ENCODE results near the gene LKAAEAR1. TPM values are rescaled to one million over a fixed set of nuclear protein-coding genes. Genes with fewer than 3 reads are reported as not detected.
A peak's percentile ranks its signal among the peaks of the same experiment; 100 is the strongest.

Gene LKAAEAR1
- total RNA-seq, 2 experiments from 2014 or later = not detected

DNA sequence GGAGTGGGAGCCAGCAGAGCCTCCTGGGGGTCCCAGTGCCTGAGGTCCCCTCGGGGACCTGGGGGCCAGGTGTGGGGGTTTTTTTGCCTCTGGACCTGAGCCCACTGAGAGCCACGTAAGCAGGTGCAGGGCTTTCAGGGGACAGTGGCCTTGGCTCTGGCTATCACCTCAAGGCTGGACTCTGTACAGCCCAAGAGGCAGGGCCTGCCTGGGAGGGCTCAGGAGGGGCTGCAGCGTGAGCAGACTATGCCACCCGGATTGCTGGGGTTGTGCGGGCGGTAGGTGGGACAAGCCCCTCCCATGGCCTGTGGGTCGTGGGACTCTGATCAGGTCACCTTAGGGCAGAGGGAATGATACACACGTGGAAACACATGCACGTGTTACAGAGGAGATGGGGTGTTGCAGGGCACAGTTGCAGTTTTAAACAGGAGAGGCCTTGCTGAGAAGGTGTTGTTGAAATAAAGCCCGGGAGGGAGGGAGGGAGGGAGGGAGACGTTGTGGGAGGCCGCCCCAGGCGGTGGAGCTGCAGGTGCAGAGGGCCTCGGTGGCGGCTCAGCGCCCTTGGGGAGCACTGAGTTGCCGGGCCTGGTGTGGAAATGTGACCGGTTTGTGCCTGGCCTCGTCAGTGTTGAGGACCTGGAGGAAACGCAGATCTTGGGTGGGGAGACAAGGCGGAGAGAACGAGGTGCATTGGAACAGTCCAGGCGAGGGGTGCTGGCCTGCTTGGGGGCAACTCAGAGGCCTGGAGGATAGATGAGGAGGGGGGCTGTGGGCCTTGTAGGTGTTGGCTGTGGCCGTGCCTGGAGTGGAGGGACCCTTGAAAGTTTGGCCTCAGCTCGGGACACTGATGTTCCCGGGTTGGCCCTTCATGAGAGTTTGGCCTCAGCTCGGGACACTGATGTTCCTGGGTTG is 18.9 kb downstream of the LKAAEAR1 start:
- H3K27ac ChIP-seq (ENCODE audit: low read depth, low read length, poor library complexity, severe bottlenecking) = peak overlapping the region; percentile 22
- no peaks in the 10 kb centered on the region for H3K79me2 ChIP-seq (ENCODE audit: insufficient read depth, low read depth, low read length)
- H2AFZ ChIP-seq (ENCODE audit: low read length) = no peak overlapping the region
- intact Hi-C loops (cut with micrococcal nuclease; ENCODE audit: unreplicated experiment) = no loop called here
- peak overlapping the region; percentile 16 for H3K4me3 ChIP-seq (ENCODE audit: low read depth, low read length, poor library complexity, severe bottlenecking)
- H3K4me2 ChIP-seq (ENCODE audit: low read length) = peak overlapping the region; percentile 41
- BruUV-seq (replicated peaks) = no TSS peak
- no peaks in the 10 kb centered on the region for H3K9me3 ChIP-seq (ENCODE audit: low read length)
- TF ChIP-seq EZH2phosphoT487 (IDR thresholded peaks at IDR 0.05; ENCODE audit: borderline replicate concordance, low read depth, low read length) = no peak
- TF ChIP-seq, protein P1, sequence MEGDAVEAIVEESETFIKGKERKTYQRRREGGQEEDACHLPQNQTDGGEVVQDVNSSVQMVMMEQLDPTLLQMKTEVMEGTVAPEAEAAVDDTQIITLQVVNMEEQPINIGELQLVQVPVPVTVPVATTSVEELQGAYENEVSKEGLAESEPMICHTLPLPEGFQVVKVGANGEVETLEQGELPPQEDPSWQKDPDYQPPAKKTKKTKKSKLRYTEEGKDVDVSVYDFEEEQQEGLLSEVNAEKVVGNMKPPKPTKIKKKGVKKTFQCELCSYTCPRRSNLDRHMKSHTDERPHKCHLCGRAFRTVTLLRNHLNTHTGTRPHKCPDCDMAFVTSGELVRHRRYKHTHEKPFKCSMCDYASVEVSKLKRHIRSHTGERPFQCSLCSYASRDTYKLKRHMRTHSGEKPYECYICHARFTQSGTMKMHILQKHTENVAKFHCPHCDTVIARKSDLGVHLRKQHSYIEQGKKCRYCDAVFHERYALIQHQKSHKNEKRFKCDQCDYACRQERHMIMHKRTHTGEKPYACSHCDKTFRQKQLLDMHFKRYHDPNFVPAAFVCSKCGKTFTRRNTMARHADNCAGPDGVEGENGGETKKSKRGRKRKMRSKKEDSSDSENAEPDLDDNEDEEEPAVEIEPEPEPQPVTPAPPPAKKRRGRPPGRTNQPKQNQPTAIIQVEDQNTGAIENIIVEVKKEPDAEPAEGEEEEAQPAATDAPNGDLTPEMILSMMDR (conservative IDR thresholded peaks at IDR 0.05; ENCODE audit: low read length) = no peak
- H4K20me1 ChIP-seq (ENCODE audit: insufficient read depth, low read length) = no peaks in the 10 kb centered on the region
- peak; percentile 70 for DNase-seq (ENCODE audit: low spot score)
- no peaks in the 10 kb centered on the region for H3K9me2 ChIP-seq (ENCODE audit: insufficient read depth, low read length)
- ChIA-PET CTCF (ENCODE audit: unreplicated experiment) (no interaction called here), POLR2A (interaction anchor here (1.3 kb wide), 1 partner anchor 12 kb away, joined by 3 read pairs; no protein-coding TSS in a partner anchor)
- peaks cover 36% of the 10 kb centered on the region for H3K4me1 ChIP-seq (ENCODE audit: insufficient read depth, low read length, poor library complexity, severe bottlenecking)
- no peaks in the 10 kb centered on the region for H3K36me3 ChIP-seq (ENCODE audit: insufficient read depth, low read length)

DNA sequence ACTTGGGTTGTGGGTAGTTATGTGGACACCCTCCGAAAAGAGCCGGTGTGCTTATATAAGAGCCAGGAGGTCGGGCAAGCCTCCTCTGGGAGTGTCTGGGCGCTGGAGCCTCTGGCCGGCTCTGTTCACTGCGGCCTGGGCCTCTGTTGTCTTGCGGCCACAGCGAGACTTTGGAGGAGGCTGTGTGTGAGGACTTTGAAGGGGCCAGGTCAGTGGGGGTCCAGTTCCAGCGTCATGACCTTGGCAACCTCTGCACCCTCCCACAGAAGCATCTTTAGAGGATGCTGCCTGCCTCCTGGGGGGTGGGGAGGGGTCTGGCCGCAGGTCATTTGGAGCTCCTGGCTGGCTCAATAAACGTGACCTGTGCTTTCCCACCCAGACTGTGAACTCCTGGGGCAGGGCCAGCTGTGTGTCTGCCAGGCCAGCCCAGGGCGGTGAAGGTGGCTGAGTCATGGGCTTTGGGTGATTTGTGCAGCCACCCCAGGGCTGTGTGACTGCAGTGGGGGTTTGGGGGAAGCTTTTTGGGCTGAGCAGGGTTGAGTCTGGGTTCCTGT is 20.0 kb downstream of the LKAAEAR1 start:
- H3K79me2 ChIP-seq (ENCODE audit: insufficient read depth, low read depth, low read length) = no peaks in the 10 kb centered on the region
- no peak for TF ChIP-seq EZH2phosphoT487 (IDR thresholded peaks at IDR 0.05; ENCODE audit: borderline replicate concordance, low read depth, low read length)
- H3K4me3 ChIP-seq (ENCODE audit: low read depth, low read length, poor library complexity, severe bottlenecking) = peak overlapping the region; percentile 86
- H3K36me3 ChIP-seq (ENCODE audit: insufficient read depth, low read length) = no peaks in the 10 kb centered on the region
- H3K4me1 ChIP-seq (ENCODE audit: insufficient read depth, low read length, poor library complexity, severe bottlenecking) = peaks cover 36% of the 10 kb centered on the region
- CTCF ChIA-PET (ENCODE audit: unreplicated experiment) = no interaction called here
- no peaks in the 10 kb centered on the region for H3K9me3 ChIP-seq (ENCODE audit: low read length)
- no peaks in the 10 kb centered on the region for H4K20me1 ChIP-seq (ENCODE audit: insufficient read depth, low read length)
- H3K27ac ChIP-seq (ENCODE audit: low read depth, low read length, poor library complexity, severe bottlenecking) = no peak overlapping the region
- BruUV-seq (replicated peaks) = no TSS peak
- no peaks in the 10 kb centered on the region for H3K9me2 ChIP-seq (ENCODE audit: insufficient read depth, low read length)
- POLR2A ChIA-PET = no interaction called here
- H2AFZ ChIP-seq (ENCODE audit: low read length) = no peak overlapping the region
- DNase-seq (ENCODE audit: low spot score) = no peak
- peak overlapping the region; percentile 73 for H3K4me2 ChIP-seq (ENCODE audit: low read length)
- intact Hi-C loops (cut with micrococcal nuclease; ENCODE audit: unreplicated experiment) = no loop called here

DNA sequence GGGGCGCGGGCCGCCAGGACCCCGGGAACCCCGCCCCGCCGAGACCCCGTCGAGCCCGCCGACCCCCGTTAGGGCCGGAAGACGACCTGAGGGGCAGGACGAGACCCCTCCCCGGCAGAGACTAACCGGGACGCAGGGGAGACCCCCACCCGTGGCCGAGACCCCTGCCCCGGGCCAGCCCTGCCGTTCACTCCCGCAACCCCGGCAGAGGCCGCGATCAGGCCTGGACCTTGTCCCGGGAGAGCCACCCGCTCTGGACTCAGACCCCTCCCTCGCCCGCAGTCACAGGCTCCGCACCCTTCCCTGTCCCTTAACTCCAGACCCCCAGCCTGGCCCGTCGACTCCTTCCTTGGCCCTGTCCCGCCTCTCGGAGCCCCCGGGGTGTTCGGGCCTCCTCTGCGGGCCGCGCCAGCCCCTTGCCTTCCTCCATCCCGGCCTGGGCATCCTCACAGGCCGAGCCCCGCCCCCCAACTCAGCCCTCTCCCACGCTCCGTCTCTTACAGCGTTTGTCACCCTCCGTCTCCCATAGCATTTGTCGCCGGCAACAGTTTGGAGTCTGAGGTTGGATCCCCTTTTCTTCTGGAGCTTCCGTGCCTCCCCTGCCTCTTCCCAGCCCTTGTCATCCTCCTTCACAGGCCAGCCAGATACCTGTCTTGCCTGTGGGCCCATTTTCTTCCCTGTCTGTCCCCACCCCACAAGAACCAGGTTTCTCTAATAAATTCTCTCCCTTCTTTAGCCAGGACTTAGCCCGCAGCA is 20.6 kb downstream of the LKAAEAR1 start:
- Histone ChIP-seq H3K4me1 (ENCODE audit: insufficient read depth, low read length, poor library complexity, severe bottlenecking) (peaks cover 37% of the 10 kb centered on the region), H3K27ac (ENCODE audit: low read depth, low read length, poor library complexity, severe bottlenecking) (no peak overlapping the region), H3K36me3 (ENCODE audit: insufficient read depth, low read length) (no peaks in the 10 kb centered on the region), H3K4me2 (ENCODE audit: low read length) (peak overlapping the region; percentile 73), H3K9me2 (ENCODE audit: insufficient read depth, low read length) (no peaks in the 10 kb centered on the region), H2AFZ (ENCODE audit: low read length) (no peak overlapping the region; the same call in 1 of the 2 replicates), H3K79me2 (ENCODE audit: insufficient read depth, low read depth, low read length) (no peaks in the 10 kb centered on the region), H3K4me3 (ENCODE audit: low read depth, low read length, poor library complexity, severe bottlenecking) (peak overlapping the region; percentile 86), H4K20me1 (ENCODE audit: insufficient read depth, low read length) (no peaks in the 10 kb centered on the region), H3K9me3 (ENCODE audit: low read length) (no peaks in the 10 kb centered on the region)
- intact Hi-C loops (cut with micrococcal nuclease; ENCODE audit: unreplicated experiment) = loop anchor here (2.0 kb wide), 1 partner anchor 15 kb away; the partner anchor contains the start of gene RGS19
- TF ChIP-seq EZH2phosphoT487 (IDR thresholded peaks at IDR 0.05; ENCODE audit: borderline replicate concordance, low read depth, low read length) = no peak
- TF ChIP-seq, protein P1 (conservative IDR thresholded peaks at IDR 0.05; ENCODE audit: low read length) = no peak
- ChIA-PET CTCF (ENCODE audit: unreplicated experiment) (no interaction called here), POLR2A (no interaction called here)
- no peak for DNase-seq (ENCODE audit: low spot score)
- TSS peak; percentile 79 for BruUV-seq (replicated peaks)

Data from OCI-LY7 (cell line).